GM12878 (cell line): ENCODE data around the gene PCP4L1. TPM values are rescaled to one million over a fixed set of nuclear protein-coding genes. Genes with fewer than 3 reads are reported as not detected.

Experiments used
- ATAC-seq: fragments of 200-7000 bp; cut with Tn5 transposase; 3 replicates; pipeline ENCODE4 v1.9.1; 2020; ENCODE audit warnings: mild to moderate bottlenecking, moderate library complexity
- BruUV-seq: library from RNA; stranded (reverse); fragments of 400-500 nt; replicated peaks from 2 replicates; lab custom pipeline; 2021; lab: Mats Ljungman, UMichigan
- CTCF ChIA-PET: fragments of 300-600 bp; sonication (Branson Sonifier 250); formaldehyde crosslinking; extraction: SDS; loops from one replicate; lab custom pipeline; 2021; ENCODE audit warnings: inconsistent platforms; lab: Yijun Ruan, JAX
- POLR2A ChIA-PET: fragments of 350-600 bp; formaldehyde crosslinking; extraction: SDS; loops from one replicate; lab custom pipeline; 2021; ENCODE audit warnings: inconsistent platforms; lab: Charles Lee
- RAD21 ChIA-PET: fragments of 300-600 bp; sonication (Branson Sonifier 250); formaldehyde crosslinking; loops from one replicate; lab custom pipeline; 2023; ENCODE audit warnings: antibody characterized with exemption; ENCODE audit not compliant: unreplicated experiment; lab: Charles Lee
- SMC1A ChIA-PET: fragments of 300-600 bp; sonication (Branson Sonifier 250); formaldehyde crosslinking; loops from one replicate; lab custom pipeline; 2023; ENCODE audit not compliant: unreplicated experiment, uncharacterized antibody; lab: Charles Lee
- DNase-seq: peaks from one replicate; pipeline ENCODE4 v3.0.0-alpha.2; 2011; ENCODE audit warnings: low read depth, low spot score
- FAIRE-seq: peaks from 3 replicates; lab custom pipeline; 2011; peaks lifted over from hg19 to GRCh38; lab: Jason Lieb, UNC
- H2AFZ ChIP-seq: 2 replicates; pipeline ENCODE4 v1.6.0; 2011; ENCODE audit warnings: low read depth, low read length, control low read depth; ENCODE audit not compliant: control insufficient read depth
- H3K27ac ChIP-seq: 2 replicates; pipeline ENCODE4 v1.5.1; 2011; ENCODE audit warnings: control low read depth; ENCODE audit not compliant: control insufficient read depth, insufficient read depth
- H3K27me3 ChIP-seq, 2 experiments: replicated peaks in 1 of 2; 2 replicates each; pipeline versions ENCODE4 v1.6.0 to v1.6.1; 2011; ENCODE audit warnings: low read length in 1 of 2; ENCODE audit not compliant: control insufficient read depth in 2 of 2, insufficient read depth in 2 of 2
- H3K36me3 ChIP-seq, 2 experiments: 2 replicates each; pipeline ENCODE4 v1.5.1; 2011; ENCODE audit warnings: low read length in 1 of 2; ENCODE audit not compliant: control insufficient read depth in 2 of 2, insufficient read depth in 2 of 2
- H3K4me1 ChIP-seq: 2 replicates; pipeline ENCODE4 v1.6.1; 2011; ENCODE audit warnings: mild to moderate bottlenecking, low read length, moderate library complexity, mixed read lengths; ENCODE audit not compliant: control insufficient read depth, insufficient read depth
- H3K4me2 ChIP-seq: 2 replicates; pipeline ENCODE4 v1.6.0; 2011; ENCODE audit warnings: control low read depth; ENCODE audit not compliant: control insufficient read depth, insufficient read depth
- H3K4me3 ChIP-seq: fragments of 200-600 bp; sonication (generic); 2 replicates; pipeline ENCODE4 v1.5.1; 2016
- H3K79me2 ChIP-seq: 2 replicates; pipeline ENCODE4 v1.6.0; 2011; ENCODE audit warnings: low read length; ENCODE audit not compliant: control insufficient read depth, insufficient read depth
- H3K9ac ChIP-seq: 2 replicates; pipeline ENCODE4 v1.8.0; 2011; ENCODE audit warnings: low read length, control low read depth, mixed read lengths; ENCODE audit not compliant: control insufficient read depth, insufficient read depth
- H3K9me3 ChIP-seq: replicated peaks from 3 replicates; pipeline ENCODE4 v1.5.1; 2011; ENCODE audit warnings: mild to moderate bottlenecking, low read length; ENCODE audit not compliant: control insufficient read depth, insufficient read depth
- H4K20me1 ChIP-seq: 2 replicates; pipeline ENCODE4 v1.6.0; 2011; ENCODE audit not compliant: control insufficient read depth, insufficient read depth
- BCL11A ChIP-seq: IDR thresholded peaks from 2 replicates; pipeline ENCODE4 v1.6.1; 2011; ENCODE audit warnings: low read depth, low read length
- BRCA1 ChIP-seq: IDR thresholded peaks from 2 replicates; pipeline ENCODE4 v1.6.1; 2011; ENCODE audit warnings: low read depth, low read length, improper control_type of control experiment
- SRF ChIP-seq, 2 experiments: IDR thresholded peaks; 2 replicates each; pipeline ENCODE4 v1.6.1; 2011; ENCODE audit warnings: low read depth in 2 of 2, low read length in 2 of 2, mild to moderate bottlenecking in 1 of 2, moderate library complexity in 1 of 2
- STAT3 ChIP-seq: IDR thresholded peaks from 2 replicates; pipeline ENCODE4 v1.6.1; 2011; ENCODE audit warnings: low read depth, low read length, improper control_type of control experiment
- WGBS: methylation state at CpG from one replicate; pipeline ENCODE4 v1.1.6; 2016; ENCODE audit warnings: low lambda C conversion rate; ENCODE audit not compliant: insufficient replicate concordance, insufficient coverage; ENCODE audit errors: missing lambda C conversion rate; 5-methylcytosine and 5-hydroxymethylcytosine counted together
- in situ Hi-C: fragments of 300-500 bp; cut with MboI; formaldehyde crosslinking; loops from 9 replicates; pipeline ENCODE4 v1.14.3; 2018; ENCODE audit warnings: mixed read lengths
- intact Hi-C: fragments of 100-400 bp; cut with micrococcal nuclease; formaldehyde crosslinking; loops from one replicate; pipeline ENCODE4 v1.14.2; 2022; ENCODE audit not compliant: unreplicated experiment
- microRNA-seq: library from miRNA; unstranded; fragments of <30 nt; microRNA quantifications from one replicate; pipeline ENCODE4, GENCODE V29; 2018
- polyA plus RNA-seq, 11 experiments: library from polyadenylated mRNA; depleted of rRNA in 4 of 11; unstranded in 6 of 11; stranded (reverse) in 5 of 11; fragments of >200 nt; fragmentation: Nextera tagmentation in 4 of 11; fragmentation: Illumina TruSeq in 1 of 11; extraction: Ambion mirVana in 4 of 11; extraction: Trizol in 1 of 11; gene quantifications; 1 replicate in 1 of 11; 2 replicates in 10 of 11; pipeline versions ENCODE4 v1.2.1 to v1.2.3, GENCODE V29; 2011 to 2016; ENCODE audit warnings: inconsistent platforms in 2 of 11, missing spikeins in 2 of 11, low read depth in 1 of 11
- total RNA-seq, 4 experiments: library from RNA; depleted of rRNA in 3 of 4; stranded (reverse); fragments of >200 nt in 3 of 4; fragmentation: Illumina TruSeq in 1 of 4; extraction: Trizol in 1 of 4; gene quantifications; 2 replicates each; pipeline versions ENCODE4 v1.2.1 to v1.2.3, GENCODE V29; 2013 to 2021

PCP4L1 gene
- total and polyA plus RNA-seq, 10 of the 15 experiments (the other 5 are each of a cell fraction or from before 2014, with no cell fraction given): 1.0 to 5.2 (median 2.8) TPM

DNA sequence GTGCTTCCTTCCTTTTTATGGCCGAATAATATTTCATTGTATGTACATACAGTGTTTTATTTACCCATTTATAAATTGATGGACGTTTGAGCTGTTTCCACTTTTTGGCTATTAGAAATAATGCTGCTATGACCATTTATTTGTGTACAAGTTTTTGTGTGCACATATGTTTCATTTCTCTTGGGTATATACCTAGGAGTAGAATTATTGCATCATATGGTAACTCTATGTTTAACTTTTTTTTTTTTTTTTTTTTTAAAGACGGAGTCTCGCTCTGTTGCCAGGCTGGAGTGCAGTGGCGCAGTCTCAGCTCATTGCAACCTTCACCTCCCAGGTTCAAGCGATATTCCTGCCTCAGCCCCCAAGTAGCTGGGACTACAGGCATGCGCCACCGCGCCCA lies 74.6 kb downstream of the PCP4L1 start:
- intact Hi-C loops: no loop called here
- WGBS: 94% methylated on average over 8 of the region's 9 CpGs
- CTCF ChIA-PET: interaction anchor here (2.1 kb wide), 1 partner anchor 49 kb away, joined by 7 read pairs; no protein-coding TSS in a partner anchor
- Histone ChIP-seq H3K4me2 (no peak overlapping the region), H3K27me3 (no peaks in the 10 kb centered on the region), H3K27ac (no peak overlapping the region), H3K9ac (no peak overlapping the region), H4K20me1 (no peaks in the 10 kb centered on the region), H3K79me2 (no peaks in the 10 kb centered on the region), H3K4me1 (no peaks in the 10 kb centered on the region), H3K9me3 (no peaks in the 10 kb centered on the region), H2AFZ (no peak overlapping the region), H3K4me3 (no peak overlapping the region), H3K36me3 (peaks cover 0 to 19% of the 10 kb centered on the region in 2 experiments; a peak in 3 of 4 replicates)
- in situ Hi-C loops: no loop called here
- ATAC-seq (no peak), DNase-seq (no peak), FAIRE-seq (no peak)
- no TSS peak for BruUV-seq
- RAD21 ChIA-PET: no interaction called here
- TF ChIP-seq STAT3 (no peak), BRCA1 (no peak), BCL11A (no peak), SRF (IDR thresholded peaks at IDR 0.05; ENCODE audit: low read depth in 2 of 2, low read length in 2 of 2) (no peak)
- POLR2A ChIA-PET: no interaction called here
- SMC1A ChIA-PET: interaction anchor here (0.8 kb wide), 1 partner anchor 19 kb away, joined by 3 read pairs; no protein-coding TSS in a partner anchor

Small RNAs within 50 kb of the gene (microRNA-seq; reads per million reads assigned to microRNA genes)
- not detected for gene MIR5187

Other genes with a start within 250 kb of the PCP4L1 start
Only the 7 nearest of the 23 such genes appear.
- gene NDUFS2, start 56.4 kb upstream of the PCP4L1 start, total RNA-seq (2014; rRNA removed): 160 and 182 TPM in 2 replicates
- 135 and 136 TPM in 2 replicates for gene NDUFS2, start 56.4 kb upstream of the PCP4L1 start, total RNA-seq (2014; rRNA removed; fragmentation: Illumina TruSeq; extraction: Trizol)
- 78.7 and 79.9 TPM in 2 replicates for gene NDUFS2, start 56.4 kb upstream of the PCP4L1 start, total RNA-seq (2021)
- gene NDUFS2, start 56.4 kb upstream of the PCP4L1 start, polyA plus RNA-seq (2011; rRNA removed): 154 and 186 TPM in 2 replicates
- 135 and 147 TPM in 2 replicates for gene NDUFS2, start 56.4 kb upstream of the PCP4L1 start, polyA plus RNA-seq (2014; fragmentation: Illumina TruSeq; extraction: Trizol)
- gene NDUFS2, start 56.4 kb upstream of the PCP4L1 start, polyA plus RNA-seq (2014; fragmentation: Nextera tagmentation; extraction: Ambion mirVana): 10 to 100 TPM; 66.5 to 93.9 TPM
- 186 and 190 TPM in 2 replicates for gene NDUFS2, start 56.4 kb upstream of the PCP4L1 start, polyA plus RNA-seq (2014; rRNA removed)
- 100 to 1,000 TPM; 203 to 215 TPM for gene NDUFS2, start 56.4 kb upstream of the PCP4L1 start, polyA plus RNA-seq (2016; fragmentation: Nextera tagmentation; extraction: Ambion mirVana)
- gene FCER1G, start 43.5 kb upstream of the PCP4L1 start, total RNA-seq (2014; rRNA removed): 0.45 TPM in 1 of 2 replicates, not detected in the other
- gene FCER1G, start 43.5 kb upstream of the PCP4L1 start, total RNA-seq (2014; rRNA removed; fragmentation: Illumina TruSeq; extraction: Trizol): 0.40 and 0.92 TPM in 2 replicates
- gene FCER1G, start 43.5 kb upstream of the PCP4L1 start, total RNA-seq (2021): 0.56 and 1.2 TPM in 2 replicates
- 1.1 and 1.4 TPM in 2 replicates for gene FCER1G, start 43.5 kb upstream of the PCP4L1 start, polyA plus RNA-seq (2011; rRNA removed)
- 1.5 and 1.6 TPM in 2 replicates for gene FCER1G, start 43.5 kb upstream of the PCP4L1 start, polyA plus RNA-seq (2014; fragmentation: Illumina TruSeq; extraction: Trizol)
- 1 to 10 TPM; 1.1 to 1.3 TPM for gene FCER1G, start 43.5 kb upstream of the PCP4L1 start, polyA plus RNA-seq (2014; fragmentation: Nextera tagmentation; extraction: Ambion mirVana)
- 0.88 and 1.9 TPM in 2 replicates for gene FCER1G, start 43.5 kb upstream of the PCP4L1 start, polyA plus RNA-seq (2014; rRNA removed)
- gene FCER1G, start 43.5 kb upstream of the PCP4L1 start, polyA plus RNA-seq (2016; fragmentation: Nextera tagmentation; extraction: Ambion mirVana): under 1 TPM; 0.48 to 0.71 TPM
- gene APOA2, start 35.1 kb upstream of the PCP4L1 start, total RNA-seq (2014; rRNA removed): not detected in 2 replicates
- not detected in 2 replicates for gene APOA2, start 35.1 kb upstream of the PCP4L1 start, total RNA-seq (2014; rRNA removed; fragmentation: Illumina TruSeq; extraction: Trizol)
- gene APOA2, start 35.1 kb upstream of the PCP4L1 start, total RNA-seq (2021): 1.9 and 2.4 TPM in 2 replicates
- gene APOA2, start 35.1 kb upstream of the PCP4L1 start, polyA plus RNA-seq (2011; rRNA removed): not detected in 2 replicates
- gene APOA2, start 35.1 kb upstream of the PCP4L1 start, polyA plus RNA-seq (2014; fragmentation: Illumina TruSeq; extraction: Trizol): not detected in 2 replicates
- gene APOA2, start 35.1 kb upstream of the PCP4L1 start, polyA plus RNA-seq (2014; fragmentation: Nextera tagmentation; extraction: Ambion mirVana): not detected
- gene APOA2, start 35.1 kb upstream of the PCP4L1 start, polyA plus RNA-seq (2014; rRNA removed): not detected in 2 replicates
- gene APOA2, start 35.1 kb upstream of the PCP4L1 start, polyA plus RNA-seq (2016; fragmentation: Nextera tagmentation; extraction: Ambion mirVana): not detected
- gene TOMM40L, start 32.7 kb upstream of the PCP4L1 start, total RNA-seq (2014; rRNA removed): 16.6 and 17.5 TPM in 2 replicates
- 15.3 and 15.5 TPM in 2 replicates for gene TOMM40L, start 32.7 kb upstream of the PCP4L1 start, total RNA-seq (2014; rRNA removed; fragmentation: Illumina TruSeq; extraction: Trizol)
- 18.1 and 21.6 TPM in 2 replicates for gene TOMM40L, start 32.7 kb upstream of the PCP4L1 start, total RNA-seq (2021)
- 8.3 and 10.6 TPM in 2 replicates for gene TOMM40L, start 32.7 kb upstream of the PCP4L1 start, polyA plus RNA-seq (2011; rRNA removed)
- gene TOMM40L, start 32.7 kb upstream of the PCP4L1 start, polyA plus RNA-seq (2014; fragmentation: Illumina TruSeq; extraction: Trizol): 16.5 and 18.5 TPM in 2 replicates
- 1 to 10 TPM; 5.9 to 10.0 TPM for gene TOMM40L, start 32.7 kb upstream of the PCP4L1 start, polyA plus RNA-seq (2014; fragmentation: Nextera tagmentation; extraction: Ambion mirVana)
- gene TOMM40L, start 32.7 kb upstream of the PCP4L1 start, polyA plus RNA-seq (2014; rRNA removed): 18.6 and 21.1 TPM in 2 replicates
- 10 to 100 TPM; 12.5 to 16.0 TPM for gene TOMM40L, start 32.7 kb upstream of the PCP4L1 start, polyA plus RNA-seq (2016; fragmentation: Nextera tagmentation; extraction: Ambion mirVana)
- gene NR1I3, start 20.5 kb upstream of the PCP4L1 start, total RNA-seq (2014; rRNA removed): not detected in 2 replicates
- gene NR1I3, start 20.5 kb upstream of the PCP4L1 start, total RNA-seq (2014; rRNA removed; fragmentation: Illumina TruSeq; extraction: Trizol): not detected in 2 replicates
- gene NR1I3, start 20.5 kb upstream of the PCP4L1 start, total RNA-seq (2021): not detected in 2 replicates
- not detected in 2 replicates for gene NR1I3, start 20.5 kb upstream of the PCP4L1 start, polyA plus RNA-seq (2011; rRNA removed)
- not detected in 2 replicates for gene NR1I3, start 20.5 kb upstream of the PCP4L1 start, polyA plus RNA-seq (2014; fragmentation: Illumina TruSeq; extraction: Trizol)
- gene NR1I3, start 20.5 kb upstream of the PCP4L1 start, polyA plus RNA-seq (2014; fragmentation: Nextera tagmentation; extraction: Ambion mirVana): under 1 TPM in 1 of 2 experiments, not detected in 1; 0.24 TPM
- not detected in 2 replicates for gene NR1I3, start 20.5 kb upstream of the PCP4L1 start, polyA plus RNA-seq (2014; rRNA removed)
- gene NR1I3, start 20.5 kb upstream of the PCP4L1 start, polyA plus RNA-seq (2016; fragmentation: Nextera tagmentation; extraction: Ambion mirVana): under 1 TPM; 0.13 to 0.52 TPM
- gene MPZ, start 51.2 kb downstream of the PCP4L1 start, total RNA-seq (2014; rRNA removed): 6.0 and 6.9 TPM in 2 replicates
- 5.1 and 5.9 TPM in 2 replicates for gene MPZ, start 51.2 kb downstream of the PCP4L1 start, total RNA-seq (2014; rRNA removed; fragmentation: Illumina TruSeq; extraction: Trizol)
- gene MPZ, start 51.2 kb downstream of the PCP4L1 start, total RNA-seq (2021): 4.5 and 5.8 TPM in 2 replicates
- gene MPZ, start 51.2 kb downstream of the PCP4L1 start, polyA plus RNA-seq (2011; rRNA removed): 4.5 and 4.9 TPM in 2 replicates
- gene MPZ, start 51.2 kb downstream of the PCP4L1 start, polyA plus RNA-seq (2014; fragmentation: Illumina TruSeq; extraction: Trizol): 2.2 and 4.8 TPM in 2 replicates
- gene MPZ, start 51.2 kb downstream of the PCP4L1 start, polyA plus RNA-seq (2014; fragmentation: Nextera tagmentation; extraction: Ambion mirVana): under 1 TPM; 0.09 to 0.24 TPM
- gene MPZ, start 51.2 kb downstream of the PCP4L1 start, polyA plus RNA-seq (2014; rRNA removed): 5.9 and 6.2 TPM in 2 replicates
- 1 to 10 TPM; 1.2 to 1.4 TPM for gene MPZ, start 51.2 kb downstream of the PCP4L1 start, polyA plus RNA-seq (2016; fragmentation: Nextera tagmentation; extraction: Ambion mirVana)
- gene SDHC, start 55.6 kb downstream of the PCP4L1 start, total RNA-seq (2014; rRNA removed): 12.3 and 18.4 TPM in 2 replicates
- gene SDHC, start 55.6 kb downstream of the PCP4L1 start, total RNA-seq (2014; rRNA removed; fragmentation: Illumina TruSeq; extraction: Trizol): 58.9 and 59.9 TPM in 2 replicates
- 167 and 179 TPM in 2 replicates for gene SDHC, start 55.6 kb downstream of the PCP4L1 start, total RNA-seq (2021)
- 255 and 288 TPM in 2 replicates for gene SDHC, start 55.6 kb downstream of the PCP4L1 start, polyA plus RNA-seq (2011; rRNA removed)
- 285 and 375 TPM in 2 replicates for gene SDHC, start 55.6 kb downstream of the PCP4L1 start, polyA plus RNA-seq (2014; fragmentation: Illumina TruSeq; extraction: Trizol)
- 100 to 1,000 TPM; 115 to 340 TPM for gene SDHC, start 55.6 kb downstream of the PCP4L1 start, polyA plus RNA-seq (2014; fragmentation: Nextera tagmentation; extraction: Ambion mirVana)
- 173 and 190 TPM in 2 replicates for gene SDHC, start 55.6 kb downstream of the PCP4L1 start, polyA plus RNA-seq (2014; rRNA removed)
- 100 to 1,000 TPM; 177 to 179 TPM for gene SDHC, start 55.6 kb downstream of the PCP4L1 start, polyA plus RNA-seq (2016; fragmentation: Nextera tagmentation; extraction: Ambion mirVana)